Measurements from ENCODE around the gene FAM171A1. TPM values are rescaled to one million over a fixed set of nuclear protein-coding genes. Genes with fewer than 3 reads are reported as not detected.

FAM171A1 gene
- total RNA-seq, 1 experiment from 2014 or later: 26.3 TPM

DNA sequence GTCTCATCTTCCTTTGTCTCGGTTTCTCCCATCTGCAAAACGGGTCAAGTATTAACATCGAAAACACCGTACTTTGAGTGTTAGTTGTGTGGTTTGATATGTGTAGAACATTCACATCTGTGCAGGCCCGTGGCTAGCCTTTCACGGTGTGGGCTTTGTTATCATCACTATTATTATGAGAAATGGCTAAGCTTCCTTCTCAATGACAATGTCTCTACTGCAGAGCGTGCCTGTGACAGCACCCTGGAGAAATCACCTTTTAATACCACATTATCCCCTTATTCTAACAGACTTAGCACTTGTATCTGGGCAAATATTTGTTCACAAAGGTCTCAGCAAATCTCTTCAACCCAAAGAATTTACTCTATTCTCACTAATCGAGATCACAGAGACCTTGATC lies 55.8 kb downstream of the FAM171A1 start:
- no peaks in the 10 kb centered on the region for H3K4me1 ChIP-seq
- no peak for DNase-seq
- H3K27me3 ChIP-seq (replicated peaks; ENCODE audit: control insufficient read depth, insufficient read depth, low read length): no peaks in the 10 kb centered on the region
- Mint-ChIP-seq H3K27me3 (ENCODE audit: insufficient read depth, unreplicated experiment) (no peaks in the 10 kb centered on the region), H3K4me3 (ENCODE audit: unreplicated experiment) (no peak overlapping the region), H3K36me3 (ENCODE audit: insufficient read depth, unreplicated experiment) (no peaks in the 10 kb centered on the region), H3K27ac (ENCODE audit: unreplicated experiment) (no peak overlapping the region), H3K4me1 (ENCODE audit: low read depth, unreplicated experiment) (peaks cover 18% of the 10 kb centered on the region), H3K9me3 (ENCODE audit: unreplicated experiment) (no peaks in the 10 kb centered on the region)
- CTCF ChIA-PET: no interaction called here
- H3K36me3 ChIP-seq (ENCODE audit: control insufficient read depth, insufficient read depth, low read length): no peaks in the 10 kb centered on the region
- no TSS peak for BruUV-seq (replicated peaks)
- H3K4me3 ChIP-seq (ENCODE audit: low read depth, low read length): no peak overlapping the region
- POLR2A ChIA-PET: no interaction called here
- intact Hi-C loops (cut with micrococcal nuclease; ENCODE audit: unreplicated experiment): no loop called here
- TF ChIP-seq, protein P1, sequence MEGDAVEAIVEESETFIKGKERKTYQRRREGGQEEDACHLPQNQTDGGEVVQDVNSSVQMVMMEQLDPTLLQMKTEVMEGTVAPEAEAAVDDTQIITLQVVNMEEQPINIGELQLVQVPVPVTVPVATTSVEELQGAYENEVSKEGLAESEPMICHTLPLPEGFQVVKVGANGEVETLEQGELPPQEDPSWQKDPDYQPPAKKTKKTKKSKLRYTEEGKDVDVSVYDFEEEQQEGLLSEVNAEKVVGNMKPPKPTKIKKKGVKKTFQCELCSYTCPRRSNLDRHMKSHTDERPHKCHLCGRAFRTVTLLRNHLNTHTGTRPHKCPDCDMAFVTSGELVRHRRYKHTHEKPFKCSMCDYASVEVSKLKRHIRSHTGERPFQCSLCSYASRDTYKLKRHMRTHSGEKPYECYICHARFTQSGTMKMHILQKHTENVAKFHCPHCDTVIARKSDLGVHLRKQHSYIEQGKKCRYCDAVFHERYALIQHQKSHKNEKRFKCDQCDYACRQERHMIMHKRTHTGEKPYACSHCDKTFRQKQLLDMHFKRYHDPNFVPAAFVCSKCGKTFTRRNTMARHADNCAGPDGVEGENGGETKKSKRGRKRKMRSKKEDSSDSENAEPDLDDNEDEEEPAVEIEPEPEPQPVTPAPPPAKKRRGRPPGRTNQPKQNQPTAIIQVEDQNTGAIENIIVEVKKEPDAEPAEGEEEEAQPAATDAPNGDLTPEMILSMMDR (IDR thresholded peaks at IDR 0.05; ENCODE audit: insufficient read depth in 1 of 2, low read depth in 1 of 2, low read length in 1 of 2, severe bottlenecking in 1 of 2, unreplicated experiment in 1 of 2): no peak
- no peaks in the 10 kb centered on the region for H3K9me3 ChIP-seq

DNA sequence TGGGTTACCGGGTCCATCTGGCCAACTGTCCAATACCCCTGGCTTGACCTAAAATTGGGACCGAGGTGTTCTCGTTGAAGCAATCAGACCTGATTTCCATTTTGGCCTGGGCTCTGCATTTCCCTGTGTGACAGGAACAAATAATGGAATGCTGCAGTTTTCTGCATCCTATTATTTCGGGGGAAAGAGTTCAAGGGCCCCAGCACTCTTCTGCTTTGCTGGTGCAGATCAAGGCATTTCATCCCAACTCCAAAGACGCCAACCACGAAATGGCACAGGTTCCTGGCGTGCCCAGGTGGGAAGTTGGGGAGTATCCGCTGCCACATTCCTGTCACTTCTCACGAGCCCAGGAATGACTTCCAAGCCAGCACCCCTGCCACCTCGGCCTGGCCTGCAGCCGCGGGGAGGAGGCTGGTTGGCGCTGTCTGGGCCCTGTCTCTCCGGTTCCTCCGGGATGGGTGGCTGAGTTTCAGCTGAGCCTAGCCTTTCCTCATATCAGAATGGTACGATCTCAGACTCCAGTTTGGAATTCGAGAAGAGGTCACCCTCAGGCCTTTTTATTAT lies 56.5 kb downstream of the FAM171A1 start:
- ChIA-PET CTCF (no interaction called here), POLR2A (no interaction called here)
- Histone ChIP-seq H3K27me3 (replicated peaks; ENCODE audit: control insufficient read depth, insufficient read depth, low read length) (no peaks in the 10 kb centered on the region), H3K4me3 (ENCODE audit: low read depth, low read length) (no peak overlapping the region), H3K36me3 (ENCODE audit: control insufficient read depth, insufficient read depth, low read length) (no peaks in the 10 kb centered on the region), H3K4me1 (no peaks in the 10 kb centered on the region), H3K9me3 (no peaks in the 10 kb centered on the region)
- H3K4me3 Mint-ChIP-seq (ENCODE audit: unreplicated experiment): no peak overlapping the region
- no peaks in the 10 kb centered on the region for H3K27me3 Mint-ChIP-seq (ENCODE audit: insufficient read depth, unreplicated experiment)
- H3K36me3 Mint-ChIP-seq (ENCODE audit: insufficient read depth, unreplicated experiment): no peaks in the 10 kb centered on the region
- no peaks in the 10 kb centered on the region for H3K9me3 Mint-ChIP-seq (ENCODE audit: unreplicated experiment)
- no peak overlapping the region for H3K27ac Mint-ChIP-seq (ENCODE audit: unreplicated experiment)
- BruUV-seq (replicated peaks): no TSS peak
- TF ChIP-seq, protein P1 (IDR thresholded peaks at IDR 0.05; ENCODE audit: insufficient read depth in 1 of 2, low read depth in 1 of 2, low read length in 1 of 2, severe bottlenecking in 1 of 2, unreplicated experiment in 1 of 2): no peak
- no peak for DNase-seq
- peaks cover 18% of the 10 kb centered on the region for H3K4me1 Mint-ChIP-seq (ENCODE audit: low read depth, unreplicated experiment)
- intact Hi-C loops (cut with micrococcal nuclease; ENCODE audit: unreplicated experiment): no loop called here

DNA sequence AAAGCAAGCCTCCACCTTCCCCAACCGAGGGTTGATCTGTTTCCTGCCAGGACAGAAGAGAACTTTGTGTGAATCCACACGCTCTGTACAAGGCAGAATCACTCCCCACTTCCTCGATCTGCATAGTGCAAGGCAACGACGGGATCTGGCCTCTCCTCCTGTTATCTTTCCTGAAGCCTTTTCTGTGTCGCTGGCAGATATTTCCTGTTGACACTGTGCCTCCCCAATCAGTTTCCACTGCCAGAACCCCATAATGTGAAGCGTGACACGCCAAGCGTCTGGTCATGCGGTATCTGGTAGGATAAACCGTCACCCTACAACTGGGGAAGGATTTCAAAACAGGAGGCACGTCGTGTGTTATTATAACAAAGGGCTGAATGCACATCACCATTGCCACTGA lies 57.2 kb downstream of the FAM171A1 start:
- H3K9me3 ChIP-seq: no peaks in the 10 kb centered on the region
- DNase-seq: no peak
- no peak overlapping the region for H3K4me3 ChIP-seq (ENCODE audit: low read depth, low read length)
- H3K27me3 ChIP-seq (replicated peaks; ENCODE audit: control insufficient read depth, insufficient read depth, low read length): no peaks in the 10 kb centered on the region
- intact Hi-C loops (cut with micrococcal nuclease; ENCODE audit: unreplicated experiment): no loop called here
- Mint-ChIP-seq H3K4me3 (ENCODE audit: unreplicated experiment) (no peak overlapping the region), H3K27ac (ENCODE audit: unreplicated experiment) (no peak overlapping the region), H3K36me3 (ENCODE audit: insufficient read depth, unreplicated experiment) (no peaks in the 10 kb centered on the region), H3K27me3 (ENCODE audit: insufficient read depth, unreplicated experiment) (no peaks in the 10 kb centered on the region), H3K4me1 (ENCODE audit: low read depth, unreplicated experiment) (peaks cover 18% of the 10 kb centered on the region), H3K9me3 (ENCODE audit: unreplicated experiment) (no peaks in the 10 kb centered on the region)
- TF ChIP-seq, protein P1 (IDR thresholded peaks at IDR 0.05; ENCODE audit: insufficient read depth in 1 of 2, low read depth in 1 of 2, low read length in 1 of 2, severe bottlenecking in 1 of 2, unreplicated experiment in 1 of 2): no peak
- BruUV-seq (replicated peaks): no TSS peak
- no peaks in the 10 kb centered on the region for H3K36me3 ChIP-seq (ENCODE audit: control insufficient read depth, insufficient read depth, low read length)
- ChIA-PET POLR2A (no interaction called here), CTCF (no interaction called here)
- H3K4me1 ChIP-seq: no peaks in the 10 kb centered on the region
